Adrenal gland (tissue), 12 donors: Measurements from ENCODE around the gene YAP1. TPM values are rescaled to one million over a fixed set of nuclear protein-coding genes. Genes with fewer than 3 reads are reported as not detected.
A peak's percentile ranks its signal among the peaks of the same experiment; 100 is the strongest.

ENCODE experiments used
- DNase-seq, 7 donors: peaks; one replicate each; pipeline ENCODE4 v3.0.0-alpha.2; 2019 to 2020
- H3K27ac ChIP-seq, 5 donors: fragments of 200-600 bp; sonication (generic) in 4 of 5; 1 replicate in 3 of 5; 2 replicates in 2 of 5; pipeline versions ENCODE4 v1.5.1 to v1.8.0; 2016 to 2020; ENCODE audit warnings: mild to moderate bottlenecking in 1 of 5
- H3K27me3 ChIP-seq: fragments of 200-600 bp; 2 replicates; pipeline ENCODE4 v1.8.0; 2021
- H3K36me3 ChIP-seq, 2 donors: fragments of 200-600 bp; replicated peaks in 1 of 2; 1 replicate in 1 of 2; 2 replicates in 1 of 2; pipeline versions ENCODE4 v1.5.1 to v1.8.0; 2018 to 2022
- H3K4me1 ChIP-seq, 2 donors: fragments of 200-600 bp; replicated peaks in 1 of 2; 1 replicate in 1 of 2; 2 replicates in 1 of 2; pipeline versions ENCODE4 v1.5.1 to v1.8.0; 2018 to 2021
- H3K4me3 ChIP-seq, 4 donors: fragments of 200-600 bp; sonication (generic) in 3 of 4; one replicate each; pipeline ENCODE4 v1.5.1; 2016 to 2018
- H3K9me3 ChIP-seq, 3 donors: fragments of 200-600 bp; sonication (generic) in 1 of 3; replicated peaks in 1 of 3; 1 replicate in 2 of 3; 2 replicates in 1 of 3; pipeline versions ENCODE4 v1.5.1 to v1.8.0; 2016 to 2021
- POLR2A ChIP-seq, 2 donors: fragments of 450-650 bp; IDR thresholded peaks; one replicate each; pipeline ENCODE4 v1.6.1; 2017; ENCODE audit warnings: antibody characterized with exemption in 2 of 2, mild to moderate bottlenecking in 2 of 2, moderate library complexity in 1 of 2
- WGBS, 4 donors: extraction: QIAGEN DNeasy Blood & Tissue Kit in 2 of 4; methylation state at CpG; one replicate each; pipeline versions ENCODE4 v1.1.5 to v1.1.7; 2013 to 2017; 5-methylcytosine and 5-hydroxymethylcytosine counted together
- intact Hi-C, 2 donors: fragments of 100-400 bp; cut with DNase I; formaldehyde crosslinking; loops; one replicate each; pipeline versions ENCODE4 v1.14.1 to v1.15.0; 2022 to 2023
- polyA plus RNA-seq, 3 donors: library from polyadenylated mRNA; stranded (reverse); fragments of 200-250 nt in 2 of 3; fragments of 350-450 nt in 1 of 3; fragmentation: Illumina TruSeq in 1 of 3; extraction: RNeasy Lipid Tissue Mini Kit (QIAGEN cat#74804) in 1 of 3; gene quantifications; one replicate each; pipeline ENCODE4 v1.2.3, GENCODE V29; 2013 to 2014
- total RNA-seq, 9 donors: library from RNA; depleted of rRNA in 4 of 9; stranded (reverse); fragments of >200 nt in 4 of 9; fragments of 120-200 nt in 1 of 9; fragmentation: NEBNext Ultra II Directional in 1 of 9; extraction: Animal tissue kit (Norgen Biotek cat#: 25700) in 1 of 9; gene quantifications; one replicate each; pipeline versions ENCODE4 v1.1.0 to v1.2.4, GENCODE V29; 2013 to 2023
- TF ChIP-seq, protein P1 (sequence below), 6 experiments: fragments of 450-650 bp in 4 of 6; fragments of 200-600 bp in 2 of 6; sonication (generic) in 1 of 6; IDR thresholded peaks; 1 replicate in 5 of 6; 2 replicates in 1 of 6; pipeline versions ENCODE4 v1.5.1 to v1.8.0; 2016 to 2021; ENCODE audit warnings: antibody characterized with exemption in 6 of 6, mild to moderate bottlenecking in 2 of 6, moderate library complexity in 1 of 6
- donor health status: healthy with polysubstance abuse.
- donor health status: Bipolar disorder and iron deficiency.
- donor health status: DM: yes; HTN: yes; CAD: no.
- donor health status: DM: no; HTN: no; CAD: no.
- donor health status: DM: no; HTN: no; CAD: no.
- donor health status: DM: yes; HTN: yes; CAD: no.

YAP1 gene
- total and polyA plus RNA-seq, 12 donors: 16.3 to 135 (median 82.9) TPM

DNA sequence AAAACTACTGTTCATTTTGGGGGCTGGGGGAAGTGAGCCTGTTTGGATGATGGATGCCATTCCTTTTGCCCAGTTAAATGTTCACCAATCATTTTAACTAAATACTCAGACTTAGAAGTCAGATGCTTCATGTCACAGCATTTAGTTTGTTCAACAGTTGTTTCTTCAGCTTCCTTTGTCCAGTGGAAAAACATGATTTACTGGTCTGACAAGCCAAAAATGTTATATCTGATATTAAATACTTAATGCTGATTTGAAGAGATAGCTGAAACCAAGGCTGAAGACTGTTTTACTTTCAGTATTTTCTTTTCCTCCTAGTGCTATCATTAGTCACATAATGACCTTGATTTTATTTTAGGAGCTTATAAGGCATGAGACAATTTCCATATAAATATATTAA lies 119.9 kb downstream of the YAP1 start:
- TF ChIP-seq POLR2A (IDR thresholded peaks at IDR 0.05): no peak
- TF ChIP-seq, protein P1, sequence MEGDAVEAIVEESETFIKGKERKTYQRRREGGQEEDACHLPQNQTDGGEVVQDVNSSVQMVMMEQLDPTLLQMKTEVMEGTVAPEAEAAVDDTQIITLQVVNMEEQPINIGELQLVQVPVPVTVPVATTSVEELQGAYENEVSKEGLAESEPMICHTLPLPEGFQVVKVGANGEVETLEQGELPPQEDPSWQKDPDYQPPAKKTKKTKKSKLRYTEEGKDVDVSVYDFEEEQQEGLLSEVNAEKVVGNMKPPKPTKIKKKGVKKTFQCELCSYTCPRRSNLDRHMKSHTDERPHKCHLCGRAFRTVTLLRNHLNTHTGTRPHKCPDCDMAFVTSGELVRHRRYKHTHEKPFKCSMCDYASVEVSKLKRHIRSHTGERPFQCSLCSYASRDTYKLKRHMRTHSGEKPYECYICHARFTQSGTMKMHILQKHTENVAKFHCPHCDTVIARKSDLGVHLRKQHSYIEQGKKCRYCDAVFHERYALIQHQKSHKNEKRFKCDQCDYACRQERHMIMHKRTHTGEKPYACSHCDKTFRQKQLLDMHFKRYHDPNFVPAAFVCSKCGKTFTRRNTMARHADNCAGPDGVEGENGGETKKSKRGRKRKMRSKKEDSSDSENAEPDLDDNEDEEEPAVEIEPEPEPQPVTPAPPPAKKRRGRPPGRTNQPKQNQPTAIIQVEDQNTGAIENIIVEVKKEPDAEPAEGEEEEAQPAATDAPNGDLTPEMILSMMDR (IDR thresholded peaks at IDR 0.05): no peak
- H3K27me3 ChIP-seq: no peaks in the 10 kb centered on the region
- no peaks in the 10 kb centered on the region for H3K36me3 ChIP-seq
- DNase-seq: no peak
- H3K4me1 ChIP-seq: peaks cover 20 to 42% of the 10 kb centered on the region in 2 donors
- H3K4me3 ChIP-seq: no peak overlapping the region
- H3K27ac ChIP-seq: peak overlapping the region; percentile 26 to 72 (median 58)
- intact Hi-C loops: loop anchor here in 1 of 2 donors (10.0 kb wide), 1 partner anchor 125 kb away; no protein-coding TSS in a partner anchor
- H3K9me3 ChIP-seq: no peaks in the 10 kb centered on the region

DNA sequence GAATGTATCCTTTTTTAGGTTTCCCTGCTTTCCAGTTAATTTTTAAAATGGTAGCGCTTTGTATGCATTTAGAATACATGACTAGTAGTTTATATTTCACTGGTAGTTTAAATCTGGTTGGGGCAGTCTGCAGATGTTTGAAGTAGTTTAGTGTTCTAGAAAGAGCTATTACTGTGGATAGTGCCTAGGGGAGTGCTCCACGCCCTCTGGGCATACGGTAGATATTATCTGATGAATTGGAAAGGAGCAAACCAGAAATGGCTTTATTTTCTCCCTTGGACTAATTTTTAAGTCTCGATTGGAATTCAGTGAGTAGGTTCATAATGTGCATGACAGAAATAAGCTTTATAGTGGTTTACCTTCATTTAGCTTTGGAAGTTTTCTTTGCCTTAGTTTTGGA lies 120.7 kb downstream of the YAP1 start:
- 87 to 92% (median 90%) methylated on average over 4 of the region's 4 CpGs for WGBS, 4 donors
- TF ChIP-seq, protein P1 (IDR thresholded peaks at IDR 0.05): no peak
- no peak for TF ChIP-seq POLR2A (IDR thresholded peaks at IDR 0.05)
- H3K27ac ChIP-seq: peak overlapping the region in 1 of 5 donors; percentile 26

DNA sequence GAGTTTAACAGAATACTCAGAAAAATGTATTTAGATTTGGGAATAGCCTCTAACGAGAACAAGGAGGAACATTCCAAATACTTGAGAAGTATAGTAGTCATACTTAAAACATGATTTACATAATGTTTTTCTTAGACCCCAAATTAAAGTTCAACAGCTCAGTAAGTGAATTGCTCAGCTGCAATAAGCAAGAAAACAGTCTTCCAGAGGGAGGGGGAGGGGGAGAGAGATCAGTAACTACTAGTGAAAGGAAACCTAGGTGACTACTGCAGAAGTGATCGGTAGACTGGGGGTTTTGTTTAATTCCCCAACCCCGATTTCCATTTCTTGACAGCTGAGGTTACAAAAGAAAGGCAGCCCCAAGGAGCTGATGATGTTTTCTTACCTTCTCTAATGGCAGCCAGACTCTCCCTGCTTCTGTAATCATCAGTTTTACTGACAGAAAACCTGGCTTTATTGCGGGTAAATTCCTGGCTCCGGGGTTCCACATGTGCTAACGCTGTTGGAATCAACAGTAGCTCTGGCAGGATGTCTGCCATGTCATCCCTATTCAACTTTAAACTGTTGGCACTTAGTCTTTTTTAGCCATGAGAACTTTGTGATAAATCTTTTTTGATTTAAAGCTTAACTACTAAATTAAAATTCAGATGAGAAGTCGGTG lies 124.7 kb downstream of the YAP1 start:
- Histone ChIP-seq H3K36me3 (no peaks in the 10 kb centered on the region), H3K27me3 (no peaks in the 10 kb centered on the region), H3K4me3 (no peak overlapping the region), H3K9me3 (no peaks in the 10 kb centered on the region), H3K4me1 (peaks cover 3 to 10% of the 10 kb centered on the region in 2 donors), H3K27ac (no peak overlapping the region)
- intact Hi-C loops: loop anchor here in 1 of 2 donors (10.0 kb wide), 1 partner anchor 130 kb away; no protein-coding TSS in a partner anchor
- TF ChIP-seq, protein P1 (IDR thresholded peaks at IDR 0.05): no peak
- no peak for TF ChIP-seq POLR2A (IDR thresholded peaks at IDR 0.05)
- DNase-seq: no peak
- WGBS, 4 donors: 62 to 74% (median 69%) methylated on average over 7 of the region's 7 CpGs

More for the DNA sequence above, 120.7 kb downstream of the YAP1 start:
- DNase-seq: no peak
- H3K36me3 ChIP-seq: no peaks in the 10 kb centered on the region
- H3K4me3 ChIP-seq: no peak overlapping the region
- no peaks in the 10 kb centered on the region for H3K27me3 ChIP-seq
- no peaks in the 10 kb centered on the region for H3K9me3 ChIP-seq
- H3K4me1 ChIP-seq: peaks cover 18 to 40% of the 10 kb centered on the region in 2 donors
- intact Hi-C loops: loop anchor here in 1 of 2 donors (10.0 kb wide), 1 partner anchor 126 kb away; no protein-coding TSS in a partner anchor

DNA sequence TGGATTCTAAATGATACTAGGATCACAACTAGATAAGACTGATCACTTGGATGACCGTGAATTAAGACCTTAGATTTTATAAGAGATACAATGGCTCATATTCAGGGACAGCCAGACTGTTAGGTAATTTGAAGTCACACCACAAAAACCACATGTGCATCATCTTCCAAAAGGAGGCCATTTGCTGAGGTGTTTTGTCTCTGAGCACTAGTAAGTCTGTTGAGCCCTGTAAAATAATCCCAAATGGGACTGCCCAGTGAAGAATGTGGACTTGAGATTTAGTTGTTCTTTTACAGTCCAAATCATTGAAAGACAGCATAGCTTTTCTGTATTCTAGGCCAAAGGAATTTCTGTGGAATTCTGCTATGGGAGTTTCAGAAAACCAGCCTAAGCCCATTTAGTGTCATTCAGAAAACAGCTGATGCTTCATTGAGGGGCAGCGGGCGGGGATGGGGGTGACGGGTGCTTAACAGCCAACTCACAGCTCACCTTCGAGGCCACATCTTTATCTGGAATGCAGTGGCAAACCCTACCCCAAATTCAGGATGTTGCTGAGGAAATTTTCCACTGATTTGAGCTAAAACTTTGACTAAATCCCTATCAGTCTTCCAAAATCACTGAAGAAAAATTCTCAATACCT lies 127.0 kb downstream of the YAP1 start:
- WGBS, 4 donors: 65 to 81% (median 76%) methylated on average over 5 of the region's 5 CpGs
- Histone ChIP-seq H3K9me3 (no peaks in the 10 kb centered on the region), H3K27me3 (no peaks in the 10 kb centered on the region), H3K4me1 (no peaks in the 10 kb centered on the region), H3K27ac (no peak overlapping the region), H3K4me3 (no peak overlapping the region), H3K36me3 (no peaks in the 10 kb centered on the region)
- intact Hi-C loops: loop anchor here in 1 of 2 donors (10.0 kb wide), 1 partner anchor 132 kb away; no protein-coding TSS in a partner anchor
- DNase-seq: no peak
- TF ChIP-seq, protein P1 (IDR thresholded peaks at IDR 0.05): no peak
